Ureter (tissue), 1 donor: ENCODE data around the gene MUC6. TPM values are rescaled to one million over a fixed set of nuclear protein-coding genes. Genes with fewer than 3 reads are reported as not detected.

Source experiments
- DNase-seq: peaks from one replicate; pipeline ENCODE4 v3.0.0-alpha.2; 2020; ENCODE audit warnings: low spot score
- total RNA-seq: library from RNA; stranded (reverse); gene quantifications from one replicate; pipeline ENCODE4 v1.2.4, GENCODE V29; 2023
- donor health status: DM: yes; HTN: yes; CAD: no.

MUC6 gene
- total RNA-seq = not detected

DNA sequence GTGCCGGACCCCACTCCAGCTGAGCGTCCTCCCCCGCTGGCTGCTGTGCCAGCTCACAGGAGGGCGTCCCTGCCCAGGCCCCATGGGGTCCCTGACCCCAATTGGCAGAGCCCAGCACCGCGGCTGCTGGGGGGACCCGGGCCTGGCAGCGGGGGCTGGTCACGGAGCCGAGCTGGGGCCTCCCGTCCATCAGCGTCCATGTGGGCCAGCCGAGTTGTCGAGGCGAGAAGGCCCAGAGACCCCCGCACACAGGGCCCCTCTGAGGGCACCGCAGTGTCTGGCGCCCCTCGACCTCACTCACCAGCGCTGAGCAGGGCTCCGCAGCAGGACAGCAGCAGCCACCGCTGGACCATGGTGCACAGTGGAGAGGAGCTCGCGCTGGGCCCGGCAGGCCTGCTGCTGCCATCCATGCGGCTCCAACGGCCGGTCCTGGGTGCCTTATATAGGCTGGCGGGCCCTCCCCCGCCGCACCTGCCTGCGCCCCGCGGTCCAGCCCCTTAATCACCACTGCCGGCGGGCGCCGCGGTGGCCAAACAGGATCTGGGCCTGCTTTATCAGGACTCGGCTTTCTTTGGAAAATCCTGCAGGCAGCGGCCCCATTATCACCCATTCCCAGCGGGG is at the start of gene MUC6:
TSS of gene MUC6 (minus strand) at position 416 of the 621 bp plus-strand sequence. CDS start at position 353, 63 bp downstream.
- no peak for DNase-seq

DNA sequence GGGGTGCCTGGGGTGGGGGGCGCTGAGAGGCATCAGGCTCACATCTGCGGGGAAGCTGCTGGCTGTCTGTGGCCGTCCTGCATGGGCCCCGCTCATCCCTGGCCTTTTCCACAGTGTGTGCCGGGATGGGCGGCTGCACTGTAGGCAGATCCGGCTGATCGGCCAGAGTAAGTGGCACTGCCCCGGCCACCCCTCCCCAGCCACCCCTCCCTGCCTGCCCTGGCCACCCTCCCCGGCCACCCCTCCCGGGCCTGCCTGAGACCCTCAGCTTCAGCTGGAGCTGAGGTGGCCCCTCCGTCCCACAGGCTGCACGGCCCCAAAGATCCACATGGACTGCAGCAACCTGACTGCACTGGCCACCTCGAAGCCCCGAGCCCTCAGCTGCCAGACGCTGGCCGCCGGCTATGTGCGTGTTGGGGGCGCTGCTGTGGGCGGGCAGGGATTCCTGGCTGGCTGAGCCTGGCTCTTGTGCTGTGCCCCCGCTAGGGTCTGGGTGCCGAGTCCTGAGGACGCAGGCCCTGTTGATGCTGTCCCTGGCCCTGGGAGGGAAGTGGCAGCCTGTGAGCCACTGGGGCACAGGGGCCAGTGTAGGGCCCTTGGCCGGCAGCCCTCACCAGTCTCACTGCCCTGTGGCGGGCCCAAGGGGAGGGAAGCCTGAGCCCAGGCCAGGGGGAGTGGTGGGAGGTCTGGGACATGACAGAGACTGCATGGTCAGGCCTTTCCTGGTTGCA is 49.1 kb upstream of the MUC6 start:
- DNase-seq = no peak

DNA sequence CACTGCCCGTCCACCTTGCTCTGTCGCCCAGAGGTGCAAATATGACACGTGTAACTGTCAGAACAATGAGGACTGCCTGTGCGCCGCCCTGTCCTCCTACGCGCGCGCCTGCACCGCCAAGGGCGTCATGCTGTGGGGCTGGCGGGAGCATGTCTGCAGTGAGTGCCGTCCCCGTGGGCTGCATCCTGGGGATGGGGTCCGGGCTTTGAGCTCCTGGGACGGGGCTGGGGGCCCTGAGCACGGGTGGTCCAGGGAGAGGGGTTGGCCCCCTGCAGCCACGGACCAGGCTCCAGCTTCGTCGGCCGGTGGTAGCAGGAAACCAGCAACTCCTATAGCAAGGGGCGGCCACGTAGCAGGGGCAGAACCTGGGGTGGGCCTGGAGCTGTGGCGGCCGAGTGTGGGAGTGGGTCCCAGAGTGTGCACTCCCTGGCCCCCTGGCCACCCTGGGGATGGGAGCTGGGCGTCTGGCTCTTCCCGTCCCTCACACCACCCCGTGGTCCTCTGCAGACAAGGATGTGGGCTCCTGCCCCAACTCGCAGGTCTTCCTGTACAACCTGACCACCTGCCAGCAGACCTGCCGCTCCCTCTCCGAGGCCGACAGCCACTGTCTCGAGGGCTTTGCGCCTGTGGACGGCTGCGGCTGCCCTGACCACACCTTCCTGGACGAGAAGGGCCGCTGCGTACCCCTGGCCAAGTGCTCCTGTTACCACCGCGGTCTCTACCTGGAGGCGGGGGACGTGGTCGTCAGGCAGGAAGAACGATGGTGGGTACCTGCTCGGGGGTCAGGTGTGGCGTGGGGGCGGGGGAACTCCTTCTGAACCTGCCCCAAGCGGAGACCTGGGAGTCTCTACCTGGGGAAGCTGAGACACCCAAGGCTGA is 48.3 kb upstream of the MUC6 start:
- peak; percentile 66 for DNase-seq

GRCh38 chr11:1083621-1084551 is 47.4 kb upstream of the MUC6 start:
- peak; percentile 79 for DNase-seq

GRCh38 chr11:1082728-1083620 is 46.5 kb upstream of the MUC6 start:
- DNase-seq = no peak

DNA sequence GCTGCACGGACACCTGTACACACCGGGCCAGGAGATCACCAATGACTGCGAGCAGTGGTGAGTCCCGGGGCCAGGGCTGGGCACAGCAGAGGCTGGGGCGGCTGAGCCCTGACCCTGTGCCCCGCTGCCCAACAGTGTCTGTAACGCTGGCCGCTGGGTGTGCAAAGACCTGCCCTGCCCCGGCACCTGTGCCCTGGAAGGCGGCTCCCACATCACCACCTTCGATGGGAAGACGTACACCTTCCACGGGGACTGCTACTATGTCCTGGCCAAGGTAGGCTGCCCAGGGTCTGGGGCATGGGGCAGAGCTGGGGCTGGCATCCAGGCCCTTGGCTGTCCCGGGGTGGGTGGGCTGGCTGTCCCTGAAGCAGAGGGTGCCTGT is 45.8 kb upstream of the MUC6 start:
- DNase-seq = no peak

DNA sequence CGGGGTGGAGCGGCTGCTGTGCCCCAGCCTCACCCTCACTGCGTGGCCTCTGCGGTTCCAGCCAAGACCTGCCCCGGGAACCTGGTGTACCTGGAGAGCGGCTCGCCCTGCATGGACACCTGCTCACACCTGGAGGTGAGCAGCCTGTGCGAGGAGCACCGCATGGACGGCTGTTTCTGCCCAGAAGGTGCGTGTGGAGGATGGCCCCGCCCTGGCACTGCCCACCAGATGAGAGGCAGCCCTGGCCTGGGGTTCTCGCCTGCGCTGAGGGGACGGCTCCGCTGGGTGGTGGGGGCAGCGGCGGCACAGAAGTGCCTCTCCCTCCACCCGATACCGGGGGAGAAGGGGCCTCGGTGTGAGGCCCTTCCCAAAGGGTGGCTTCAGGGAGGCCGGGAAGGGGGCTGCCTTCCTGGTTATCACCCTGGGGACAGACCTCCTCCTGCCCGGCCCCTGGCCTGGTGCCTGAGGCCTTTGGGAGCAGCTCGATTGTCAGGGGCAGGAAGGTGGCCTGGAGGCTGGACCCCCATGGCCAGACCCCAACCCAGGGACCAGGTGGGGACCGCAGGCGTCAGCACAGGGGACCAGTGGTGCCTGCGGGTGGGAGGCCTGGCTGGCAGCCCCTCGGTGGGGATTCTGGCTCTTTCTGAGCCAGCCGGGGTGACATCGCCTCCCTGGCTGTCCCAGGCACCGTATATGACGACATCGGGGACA is 45.2 kb upstream of the MUC6 start:
- no peak for DNase-seq

- no peak for DNase-seq
Measured at GRCh38 chr11:1078191-1078601, 41.7 kb upstream of the MUC6 start.

DNA sequence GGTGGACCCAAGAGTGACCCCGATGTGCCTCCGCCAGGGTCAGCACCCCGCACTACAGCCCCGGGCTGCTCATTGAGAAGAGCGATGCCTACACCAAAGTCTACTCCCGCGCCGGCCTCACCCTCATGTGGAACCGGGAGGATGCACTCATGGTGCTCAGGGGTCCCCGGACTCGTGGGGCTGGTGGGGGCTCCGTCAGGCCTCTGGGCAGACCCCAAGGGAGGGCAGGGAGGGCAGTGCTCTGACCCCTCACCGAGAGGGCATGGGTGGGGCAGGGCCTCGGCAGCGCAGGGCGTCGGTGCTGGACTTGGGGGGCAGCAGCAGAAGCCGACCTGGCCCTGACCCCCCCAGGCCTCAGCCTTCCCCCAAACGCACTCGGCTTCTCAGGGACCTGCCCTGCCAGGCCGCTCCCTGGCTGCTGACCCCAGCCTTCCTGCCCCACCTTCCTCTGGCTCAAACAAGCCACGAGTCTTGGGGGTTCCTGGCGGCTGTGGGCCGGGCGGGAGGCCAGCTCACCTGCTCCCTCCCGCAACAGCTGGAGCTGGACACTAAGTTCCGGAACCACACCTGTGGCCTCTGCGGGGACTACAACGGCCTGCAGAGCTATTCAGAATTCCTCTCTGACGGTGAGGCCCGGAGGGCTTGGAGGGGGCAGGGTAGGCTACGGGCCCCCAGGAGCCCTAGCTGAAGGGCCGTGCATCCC is 41.0 kb upstream of the MUC6 start:
- no peak for DNase-seq

GRCh38 chr11:1077033-1077416 is 40.5 kb upstream of the MUC6 start:
- no peak for DNase-seq

DNA sequence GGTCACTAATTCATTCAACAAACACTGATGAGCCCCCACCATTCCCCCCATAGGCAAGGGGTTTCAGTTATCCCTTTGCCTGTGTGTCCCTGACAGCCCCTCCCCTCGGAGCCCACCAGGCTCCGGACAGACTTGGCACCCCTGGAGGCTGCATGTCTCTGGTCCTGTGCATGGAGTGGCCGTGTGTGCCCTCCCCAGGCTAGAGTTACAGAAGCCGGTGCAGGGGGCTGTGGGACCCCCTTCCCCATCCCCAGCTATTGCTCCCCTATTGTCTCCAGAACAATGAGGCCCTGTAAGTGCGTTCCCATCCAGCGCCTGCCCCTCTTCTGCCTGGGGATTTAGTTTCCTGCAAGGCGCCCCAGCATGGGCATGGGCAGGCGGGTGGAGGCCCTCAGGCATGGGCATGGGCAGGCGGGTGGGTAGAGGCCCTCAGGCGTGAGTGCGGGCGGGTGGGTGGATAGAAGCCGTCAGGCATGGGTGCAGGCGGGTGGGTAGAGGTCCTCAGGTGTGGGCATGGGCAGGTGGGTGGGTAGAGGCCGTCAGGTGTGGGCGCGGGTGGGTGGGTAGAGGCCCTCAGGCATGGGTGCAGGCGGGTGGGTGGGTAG is 39.6 kb upstream of the MUC6 start:
- no peak for DNase-seq

- no peak for DNase-seq
Measured at GRCh38 chr11:1075341-1075911, 38.9 kb upstream of the MUC6 start.

DNA sequence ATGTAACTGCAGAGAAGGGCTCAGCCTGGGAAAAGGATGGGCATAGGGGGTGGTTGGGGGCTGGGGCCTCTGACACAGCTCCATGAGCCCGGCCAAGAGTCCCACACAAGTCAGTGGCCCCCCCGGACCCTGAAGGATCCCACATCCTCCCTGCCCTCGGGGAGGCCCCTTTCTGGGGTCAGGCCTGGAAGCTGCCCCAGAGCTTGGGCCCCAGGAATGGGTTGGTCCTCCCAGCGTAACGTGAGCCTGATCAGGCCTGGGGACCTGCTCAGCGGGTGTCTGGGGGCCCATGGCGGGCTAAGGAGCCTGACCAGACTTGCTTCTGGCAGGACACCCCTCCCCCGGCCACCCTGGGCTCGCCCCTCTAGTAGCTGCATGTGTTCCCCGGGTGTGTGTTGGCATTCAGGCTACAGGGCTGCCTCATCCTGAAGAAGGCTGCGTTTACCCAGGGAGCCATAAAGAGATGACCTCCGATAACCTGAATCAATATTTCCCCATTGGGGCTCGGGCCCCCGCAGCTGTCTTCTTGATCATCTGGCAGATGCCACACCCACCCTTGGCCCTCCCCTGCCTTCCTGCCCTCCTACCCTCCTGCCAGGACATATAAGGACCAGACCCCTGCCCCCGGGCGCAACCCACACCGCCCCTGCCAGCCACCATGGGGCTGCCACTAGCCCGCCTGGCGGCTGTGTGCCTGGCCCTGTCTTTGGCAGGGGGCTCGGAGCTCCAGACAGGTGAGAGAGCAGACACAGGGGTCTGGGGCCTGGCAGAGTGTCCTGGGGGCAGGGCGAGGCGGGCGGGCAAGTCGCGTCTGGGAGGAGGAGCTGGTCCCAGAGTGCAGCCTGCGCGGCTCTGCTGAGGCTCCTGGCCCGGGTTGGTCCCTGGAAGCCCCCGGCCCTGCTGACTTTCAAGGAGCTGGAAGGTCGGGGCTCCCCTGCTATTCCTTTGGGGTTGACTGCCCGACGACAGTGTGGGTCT is 38.0 kb upstream of the MUC6 start, which contains the start of gene MUC2:
TSS of gene MUC2 (plus strand) at position 631 of the 978 bp plus-strand sequence.
- no peak for DNase-seq

DNA sequence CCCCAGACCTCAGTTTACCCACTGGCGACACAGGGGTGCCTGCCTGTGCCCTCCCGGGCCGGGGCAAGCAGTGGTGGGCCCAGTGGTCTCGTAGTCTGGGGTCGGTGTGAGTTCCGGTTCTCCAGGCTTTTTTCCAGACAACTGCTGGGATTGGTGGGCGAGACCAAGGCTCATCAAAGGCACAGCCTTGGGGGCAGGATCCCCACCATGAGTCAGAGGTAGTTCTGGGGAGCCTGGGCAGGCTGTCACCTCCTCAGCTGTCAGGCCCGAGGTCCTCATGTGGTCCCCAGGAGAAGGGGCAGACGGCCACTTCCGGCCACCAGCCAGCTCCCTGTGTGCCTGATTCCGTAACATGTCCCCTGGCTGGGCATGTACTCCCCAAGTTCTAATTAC is 37.3 kb upstream of the MUC6 start:
- DNase-seq = no peak

GRCh38 chr11:1073261-1073724 is 36.8 kb upstream of the MUC6 start:
- DNase-seq = peak; percentile 84

DNA sequence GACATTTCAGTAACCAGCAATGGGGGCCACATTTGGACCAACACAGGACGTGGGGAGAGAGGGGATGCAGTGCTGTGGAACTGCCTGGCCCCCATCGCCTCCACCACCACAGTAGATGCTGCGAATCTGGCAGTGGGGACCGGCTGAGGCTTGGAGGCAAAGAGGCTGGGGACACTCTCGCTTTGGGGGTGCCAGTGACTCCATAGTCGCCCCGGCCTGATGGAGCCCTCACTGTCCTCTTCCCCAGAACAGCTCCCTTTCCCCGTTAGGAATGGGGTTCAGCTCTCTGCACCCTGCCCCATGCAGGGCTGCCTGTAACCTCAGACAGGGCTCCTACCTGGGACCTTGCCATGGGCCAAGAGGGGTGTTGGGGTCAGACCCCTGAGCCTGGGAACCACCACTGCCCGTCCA is 36.3 kb upstream of the MUC6 start:
- DNase-seq = no peak
